Stimulated activated CD4-positive, alpha-beta T cell treated with anti-CD3 and anti-CD28 coated beads, Interleukin-1b, Interleukin-23, amount 100 ng/mL, for 24 hours (primary cell): ENCODE measurements around the gene RUNDC3A.
"Not testable (repeated sequence)": the region's sequence is repeated elsewhere in the genome, so short reads cannot be mapped to it uniquely, and the experiment has no call there.

Experiments
- DNase-seq, 4 experiments: peaks; one replicate each; pipeline ENCODE4 v3.0.0-alpha.2; 2020; ENCODE audit warnings: low read depth in 4 of 4, low spot score in 1 of 4

RUNDC3A gene

GRCh38 chr17:44358066-44358465 lies 49.7 kb downstream of the RUNDC3A start:
- no peak for DNase-seq

- no peak for DNase-seq
Measured at GRCh38 chr17:44359006-44359405, 50.6 kb downstream of the RUNDC3A start.

GRCh38 chr17:44359458-44360143 lies 51.2 kb downstream of the RUNDC3A start:
- DNase-seq: no peak

GRCh38 chr17:44360144-44360533 lies 51.7 kb downstream of the RUNDC3A start:
- no peak for DNase-seq

GRCh38 chr17:44360826-44361225 lies 52.4 kb downstream of the RUNDC3A start:
- DNase-seq: no peak

- no peak for DNase-seq
Measured at GRCh38 chr17:44361292-44362260, 53.2 kb downstream of the RUNDC3A start.

GRCh38 chr17:44362459-44362948 lies 54.1 kb downstream of the RUNDC3A start:
- DNase-seq: no peak

GRCh38 chr17:44362949-44363612 lies 54.7 kb downstream of the RUNDC3A start:
- no peak for DNase-seq

- DNase-seq: peak; percentile 40 to 52 (median 48)
Measured at GRCh38 chr17:44363613-44364159, 55.3 kb downstream of the RUNDC3A start, which contains the start of gene FAM171A2. TSS of gene FAM171A2 (minus strand) at chr17:44363853. CDS start at chr17:44363714, 139 bp downstream.

- not testable (repeated sequence) for DNase-seq
Measured at GRCh38 chr17:44365051-44365450, 56.6 kb downstream of the RUNDC3A start.

GRCh38 chr17:44367231-44367979 lies 59.0 kb downstream of the RUNDC3A start:
- no peak for DNase-seq
